GM21367 (cell line): ENCODE data around the gene NAA38.
"Not testable (repeated sequence)": the region's sequence is repeated elsewhere in the genome, so short reads cannot be mapped to it uniquely, and the experiment has no call there.

Experiments
- ATAC-seq: cut with Tn5 transposase; IDR thresholded peaks from one replicate; pipeline ENCODE4 v1.9.1; 2021; ENCODE audit not compliant: unreplicated experiment

NAA38 gene

DNA sequence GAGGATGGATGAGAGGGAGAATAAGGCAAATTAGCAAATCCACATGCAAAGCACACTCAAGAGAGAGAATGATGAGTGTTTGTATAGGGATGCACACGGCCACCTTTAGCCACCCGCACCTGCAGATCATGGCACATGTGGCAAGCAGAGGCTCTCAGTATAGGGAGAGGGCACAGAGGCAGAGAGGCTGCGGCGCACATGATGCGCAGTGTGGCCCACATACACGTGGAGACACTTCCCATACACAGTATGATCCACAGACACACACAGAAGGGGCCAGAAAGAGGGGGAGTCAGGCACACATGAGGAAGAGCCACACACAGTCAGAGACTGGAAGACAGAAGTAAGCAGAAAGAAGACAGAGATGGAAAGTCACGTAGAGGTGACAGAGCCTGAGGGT lies 24.7 kb upstream of the NAA38 start:
- ATAC-seq: no peak

DNA sequence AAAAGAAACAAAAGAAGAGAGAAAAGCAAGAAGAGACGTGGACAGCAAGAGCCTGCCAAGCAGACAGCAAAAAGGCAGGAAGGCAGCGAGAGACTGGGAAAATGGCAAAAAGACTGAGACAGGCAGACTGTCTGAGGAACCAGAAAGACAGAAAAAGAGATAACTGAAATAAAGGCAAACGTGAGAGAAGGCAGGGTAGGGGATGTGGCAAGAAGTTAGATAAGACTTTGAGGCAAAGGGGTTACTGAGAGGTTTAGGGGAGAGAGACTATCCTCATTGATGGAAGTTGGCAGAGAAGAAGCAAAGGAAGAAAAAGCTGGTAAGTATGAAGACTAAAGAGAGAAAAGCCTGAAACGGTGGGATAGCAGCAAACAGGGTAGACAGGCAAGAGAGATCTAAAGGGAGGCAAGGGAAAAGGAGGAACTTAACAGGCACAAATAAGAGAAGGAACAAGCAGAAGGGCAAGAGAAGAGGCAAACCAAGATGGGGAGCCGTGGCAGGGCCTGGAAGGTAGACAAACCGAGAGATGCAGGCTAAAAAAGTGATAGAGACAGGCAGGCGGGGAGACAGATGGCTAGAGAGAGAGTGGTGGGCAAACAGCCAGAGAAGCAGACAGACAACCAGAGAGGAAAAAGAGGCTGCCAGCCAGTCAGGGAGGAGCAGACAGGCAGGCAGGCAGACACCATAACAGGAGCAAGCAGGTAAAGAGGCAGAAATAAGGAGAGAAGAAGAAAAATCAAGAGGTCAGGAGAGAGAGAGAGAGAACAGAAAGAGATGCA lies 24.1 kb upstream of the NAA38 start:
- no peak for ATAC-seq

DNA sequence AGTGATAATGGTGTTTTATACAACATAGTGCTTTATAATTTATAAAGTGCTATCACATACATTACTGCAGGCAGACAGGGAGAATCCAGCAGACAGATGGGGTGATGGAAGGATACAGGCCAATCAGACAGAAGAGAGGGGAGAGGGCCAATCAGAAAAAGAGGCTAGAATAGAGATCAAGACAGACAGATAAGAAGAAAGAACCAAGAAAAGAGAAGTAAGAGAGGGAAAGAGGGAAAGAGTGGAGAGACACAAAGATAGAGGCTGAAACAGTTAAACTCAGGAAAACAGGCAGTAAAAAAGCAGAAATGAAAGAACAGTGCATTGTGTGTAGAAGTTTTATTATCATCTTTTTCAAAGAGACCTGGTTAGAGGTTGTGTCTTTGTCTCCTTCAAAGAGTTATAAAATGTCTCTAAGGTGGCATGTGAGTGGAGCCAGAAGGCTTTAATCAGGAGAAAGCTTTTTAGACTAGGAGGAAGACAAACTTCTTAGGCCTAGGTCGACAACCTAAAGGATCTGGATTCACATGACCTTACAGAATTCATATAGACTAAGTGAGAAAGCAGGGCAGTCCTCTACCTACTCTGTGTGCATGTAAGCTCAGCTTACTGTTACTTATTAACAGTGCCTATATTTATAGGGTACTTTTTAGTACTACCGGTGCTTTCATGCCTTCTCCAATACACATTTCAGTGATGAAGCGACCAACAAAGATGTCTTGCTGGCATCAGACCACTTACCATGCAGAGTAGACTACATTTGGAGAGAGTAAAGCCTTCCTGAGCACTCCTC lies 22.9 kb upstream of the NAA38 start:
- ATAC-seq: no peak

DNA sequence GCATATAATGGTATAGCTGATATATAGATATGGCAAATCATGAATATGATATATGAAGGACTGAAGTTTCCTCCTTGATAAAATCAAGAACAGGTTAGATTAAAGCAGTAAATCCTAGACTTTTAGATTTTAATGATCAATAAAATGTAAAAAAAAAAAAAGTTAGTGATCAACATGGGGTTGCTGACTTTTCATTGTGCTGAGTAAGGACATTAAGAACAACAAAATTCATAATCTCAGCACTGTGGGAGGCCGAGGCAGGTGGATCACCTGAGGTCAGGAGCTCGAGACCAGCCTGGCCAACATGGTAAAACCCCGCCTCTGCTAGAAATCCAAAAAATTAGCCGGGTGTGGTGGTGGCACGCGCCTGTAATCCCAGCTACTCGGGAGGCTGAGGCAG lies 20.9 kb upstream of the NAA38 start:
- no peak for ATAC-seq

DNA sequence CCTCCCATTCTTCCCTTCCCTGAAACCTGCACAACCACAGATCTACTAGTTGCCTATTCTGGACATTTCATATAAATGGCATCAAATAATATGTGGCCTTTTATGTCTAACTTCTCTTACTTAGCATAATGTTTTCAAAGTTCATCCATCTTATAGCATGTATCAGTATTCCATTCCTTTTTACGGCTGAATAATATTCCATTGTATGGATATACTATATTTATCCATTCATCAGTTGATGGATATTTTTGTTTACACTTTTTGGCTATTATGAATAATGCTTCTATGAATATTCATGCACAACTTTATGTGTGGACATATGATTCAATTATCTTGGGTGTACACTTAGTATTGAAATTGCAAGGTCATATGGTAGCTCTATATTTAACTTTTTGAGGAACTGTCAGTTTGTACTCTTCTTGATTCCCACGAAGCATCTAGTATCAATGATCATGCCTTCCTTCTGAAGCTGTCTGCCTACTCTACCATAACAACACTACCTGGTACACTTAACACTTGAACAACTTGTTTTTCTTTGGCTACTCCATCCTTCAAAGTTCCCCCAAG lies 18.5 kb upstream of the NAA38 start:
- no peak for ATAC-seq

DNA sequence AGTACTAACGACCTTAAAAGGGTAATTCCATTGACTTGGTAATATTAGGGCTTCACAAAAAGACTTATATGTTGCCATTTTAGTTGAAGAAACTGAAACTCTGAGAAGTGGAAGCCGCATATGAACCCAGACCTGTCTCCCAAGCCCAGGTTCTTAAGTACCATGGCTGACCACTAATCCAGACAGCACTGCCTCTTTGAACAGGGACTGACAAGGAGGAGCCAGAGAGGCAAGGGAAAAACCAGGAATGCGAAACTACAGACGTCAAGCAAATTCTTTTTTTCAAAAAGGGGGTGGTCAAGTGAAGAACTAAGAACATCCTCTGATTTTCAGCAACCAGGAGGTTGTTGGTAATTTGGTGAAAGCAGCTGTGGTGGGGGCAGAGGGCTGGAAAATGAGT lies 15.7 kb upstream of the NAA38 start:
- ATAC-seq: no peak

DNA sequence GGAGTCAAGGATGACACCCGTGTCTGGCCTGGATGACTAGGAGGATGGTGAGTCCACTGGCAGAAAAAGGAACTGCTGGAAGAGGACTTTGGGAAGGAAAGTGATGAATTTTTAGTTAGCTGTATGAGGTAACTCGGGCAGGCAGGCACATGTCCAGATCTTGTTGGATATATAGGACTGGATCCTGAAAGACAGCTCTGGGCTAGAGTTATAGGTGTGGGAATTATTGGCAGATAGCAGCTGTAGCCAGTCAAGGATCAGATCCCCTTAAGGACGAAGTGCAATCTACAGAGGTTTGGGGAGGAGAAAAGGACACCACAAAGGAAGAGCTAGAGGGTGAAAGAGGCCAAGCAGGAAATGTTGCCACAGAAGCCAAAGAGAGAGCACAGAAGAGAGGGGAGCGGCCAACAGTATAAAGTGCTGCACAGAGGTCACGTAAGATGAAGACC lies 10.5 kb upstream of the NAA38 start:
- no peak for ATAC-seq

DNA sequence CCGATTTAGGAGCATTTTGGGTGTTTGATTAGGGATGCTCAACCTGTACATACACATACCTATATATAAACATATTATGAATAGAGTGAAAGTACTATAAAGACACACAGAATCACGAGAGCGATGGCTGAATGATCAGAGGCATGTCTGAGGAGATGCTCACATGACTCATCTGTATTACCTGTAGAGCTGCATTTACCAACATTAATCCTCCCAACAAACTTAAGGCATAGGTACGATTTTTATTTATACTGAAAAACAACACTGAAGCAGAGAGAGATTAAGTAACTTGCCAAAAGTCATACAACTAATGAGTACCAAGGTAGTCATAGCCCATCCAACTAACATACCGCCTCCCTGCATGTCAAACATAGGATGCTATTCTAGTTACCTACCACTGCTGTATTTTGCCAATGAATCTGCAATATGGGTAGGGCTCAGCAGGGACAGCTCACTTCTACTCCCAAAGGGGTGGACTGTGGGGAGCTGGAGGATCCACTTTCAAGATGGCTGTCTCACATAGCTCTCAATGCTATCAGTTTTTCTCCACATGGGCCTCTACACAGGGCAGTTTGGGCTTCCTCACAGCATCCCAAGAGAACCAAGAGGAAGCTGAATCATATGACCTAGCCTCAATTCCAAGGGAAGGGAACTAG lies 7.8 kb upstream of the NAA38 start:
- ATAC-seq: no peak

DNA sequence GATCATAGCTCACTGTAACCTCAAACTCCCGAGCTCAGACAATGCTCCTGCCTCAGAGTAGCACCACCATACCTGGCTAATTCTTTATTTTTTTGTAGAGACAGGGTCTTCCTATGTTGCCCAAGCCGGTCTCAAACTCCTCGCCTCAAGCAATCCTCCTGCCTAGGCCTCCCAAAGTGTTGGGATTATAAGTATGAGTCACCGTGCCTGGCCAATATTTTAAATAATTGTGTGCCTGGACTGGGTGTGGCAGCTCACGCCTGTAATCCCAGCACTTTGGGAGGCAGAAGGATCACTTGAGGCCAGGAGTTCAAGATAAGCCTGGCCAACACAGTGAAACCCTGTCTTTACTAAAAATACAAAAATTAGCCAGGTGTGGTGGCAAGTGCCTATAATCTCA lies 7.0 kb upstream of the NAA38 start:
- ATAC-seq: not testable (repeated sequence)

DNA sequence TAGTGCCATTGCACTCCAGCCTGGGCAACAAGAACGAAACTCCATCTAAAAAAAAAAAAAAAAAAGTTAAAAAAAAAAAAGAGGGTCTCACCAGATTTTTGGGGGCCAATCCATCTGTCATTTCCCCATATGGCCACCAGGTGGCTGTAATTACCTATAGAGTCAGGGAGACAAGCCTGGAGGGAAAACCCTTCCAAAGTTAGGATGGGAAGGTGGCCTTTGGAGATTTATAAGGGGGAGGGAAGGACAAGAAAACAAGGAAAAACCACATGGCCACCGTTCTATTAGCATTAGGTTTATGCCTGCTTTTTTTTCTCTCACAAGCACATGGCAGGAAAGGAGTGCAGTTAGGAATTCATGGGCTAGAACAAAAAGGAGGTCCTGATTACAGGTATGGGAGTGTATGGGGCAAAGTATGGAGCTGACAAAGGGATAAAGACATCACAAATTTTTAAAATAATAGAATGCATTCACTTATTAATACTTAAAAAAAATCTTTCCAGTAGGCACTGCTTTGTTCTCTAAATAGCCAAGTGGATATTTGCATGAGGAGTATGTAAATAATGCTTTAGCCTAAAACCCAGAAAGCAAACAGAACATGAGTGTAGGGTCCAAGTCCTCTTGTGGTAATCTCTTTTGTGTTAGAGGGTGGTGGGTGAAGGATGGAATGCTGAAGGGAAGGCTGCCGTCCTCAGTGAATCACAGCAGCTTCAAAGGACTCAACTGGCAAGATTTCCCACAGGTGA lies 5.5 kb upstream of the NAA38 start:
- ATAC-seq: no peak

DNA sequence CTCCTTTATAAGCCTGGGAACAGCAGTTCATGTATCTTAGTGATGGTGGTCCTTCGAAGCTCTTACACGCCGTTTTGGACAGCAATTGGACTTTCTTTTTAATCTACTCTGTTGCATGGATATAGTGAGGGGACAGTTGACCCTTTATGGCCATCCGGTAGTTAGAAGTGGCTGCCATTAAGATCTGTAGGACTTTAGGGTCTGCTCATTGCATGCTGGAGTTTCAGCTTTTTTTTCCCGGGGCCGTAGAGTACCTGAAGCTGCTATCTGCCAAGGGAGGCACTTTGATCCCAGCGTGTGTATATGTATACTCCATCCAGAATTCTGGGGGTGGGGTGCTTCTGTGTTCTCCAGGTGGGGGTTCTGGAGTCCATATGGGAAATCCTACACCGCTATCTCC lies 1.7 kb upstream of the NAA38 start:
- ATAC-seq: no peak

DNA sequence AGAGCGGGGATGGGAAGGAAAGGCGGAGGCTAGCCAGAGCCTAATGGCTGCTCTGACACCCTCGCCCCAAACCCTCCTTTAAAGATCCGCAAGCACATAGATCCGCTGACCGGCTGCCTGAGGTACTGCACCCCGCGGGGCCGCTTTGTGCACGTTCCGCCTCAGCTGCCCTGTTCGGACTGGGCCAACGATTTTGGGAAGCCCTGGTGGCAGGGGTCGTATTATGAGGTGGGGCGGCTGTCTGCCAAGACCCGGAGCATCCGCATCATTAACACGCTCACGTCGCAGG lies 1.1 kb upstream of the NAA38 start:
- no peak for ATAC-seq

DNA sequence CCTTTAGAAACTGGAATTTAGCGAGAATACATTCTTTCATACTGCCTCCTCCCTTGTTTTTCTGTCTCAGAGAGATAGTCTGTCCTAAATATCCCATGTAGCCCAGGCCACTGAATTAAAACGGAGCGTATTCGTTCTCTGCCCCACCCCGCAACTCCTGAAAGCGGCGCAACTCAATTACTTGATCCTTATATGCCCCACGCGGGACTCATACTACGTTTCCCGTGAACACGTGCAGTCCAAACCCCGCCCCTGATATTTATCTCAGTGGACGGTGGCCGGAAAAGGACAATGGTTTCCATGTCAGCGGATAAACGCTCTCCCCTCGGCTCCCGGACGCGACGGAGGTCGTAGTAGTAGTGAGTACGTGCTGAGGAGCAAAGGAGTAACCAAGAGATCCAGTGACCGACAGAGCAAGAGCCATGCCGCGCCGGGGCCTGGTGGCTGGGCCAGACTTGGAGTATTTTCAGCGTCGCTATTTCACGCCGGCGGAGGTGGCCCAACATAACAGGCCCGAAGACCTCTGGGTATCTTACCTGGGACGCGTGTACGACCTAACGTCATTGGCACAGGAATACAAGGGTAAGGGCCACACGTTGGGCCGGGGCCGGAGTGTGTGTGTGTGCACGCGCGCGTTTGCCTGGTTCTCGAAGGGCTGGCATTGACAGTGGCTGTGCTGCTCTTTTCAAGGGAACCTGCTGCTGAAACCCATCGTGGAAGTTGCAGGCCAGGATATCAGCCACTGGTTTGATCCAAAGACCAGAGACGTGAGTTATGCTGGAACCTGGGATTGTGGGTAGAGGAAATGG lies 558 bp upstream of the NAA38 start, which contains the start of gene CYB5D1:
Gene CYB5D1 (plus strand): TSS at position 291 of the 809 bp plus-strand sequence. CDS start 132 bp downstream, at position 423.
- peak; percentile 34 for ATAC-seq

DNA sequence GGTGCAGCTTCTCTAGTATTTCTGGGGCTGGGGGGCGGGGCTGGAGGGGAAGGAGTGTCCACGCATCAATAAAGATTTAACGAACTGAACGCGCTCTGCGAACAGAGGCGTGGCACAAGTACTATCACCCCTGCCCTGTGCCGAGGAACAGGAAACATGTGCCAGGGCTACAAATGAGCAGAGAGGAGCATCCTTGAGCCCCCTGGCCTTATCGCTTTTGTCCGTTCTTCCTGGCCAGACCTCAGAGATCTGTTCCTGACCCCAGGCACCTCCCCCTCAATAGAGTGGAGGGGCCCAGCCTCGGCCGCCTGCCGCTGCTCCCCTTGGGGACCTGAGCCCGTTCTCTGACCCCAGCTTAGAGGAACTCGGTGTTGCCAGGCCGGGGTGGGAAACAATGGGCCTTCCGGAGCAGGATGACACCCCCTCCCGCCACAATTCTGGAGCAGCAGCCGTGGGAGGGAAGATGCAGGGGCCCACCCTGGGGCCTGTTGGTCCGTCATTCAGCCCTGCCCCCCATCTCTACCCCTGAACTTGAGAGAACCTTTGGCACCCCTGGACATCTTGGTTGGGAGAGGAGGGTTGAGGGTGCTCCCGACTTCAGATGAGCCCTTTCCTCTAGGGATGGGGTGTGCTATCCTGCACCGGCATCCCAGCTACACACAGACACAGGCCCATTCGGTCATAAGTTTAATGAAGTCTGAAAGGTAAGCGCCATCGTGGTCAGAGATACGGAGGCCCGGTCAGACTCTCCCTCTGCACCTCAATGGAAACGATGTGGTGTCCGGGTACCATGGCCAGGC lies 1.1 kb downstream of the NAA38 start:
- no peak for ATAC-seq

DNA sequence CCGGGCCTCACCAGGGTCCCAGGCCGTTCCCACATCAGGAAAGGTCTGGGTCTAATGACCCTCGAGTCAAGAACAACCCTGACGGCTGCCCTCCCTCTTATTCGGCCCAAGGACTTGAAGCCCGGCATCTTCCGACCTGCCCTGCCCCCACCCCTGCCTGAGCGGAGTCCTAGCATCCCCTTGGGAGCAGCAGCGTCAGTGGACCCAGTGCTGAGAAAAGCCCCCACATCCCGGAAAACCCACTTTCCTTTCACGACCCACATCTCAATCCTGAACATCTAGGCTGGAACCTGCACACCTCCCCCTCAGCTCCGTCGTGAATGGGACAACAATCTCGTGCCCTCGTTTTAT lies 1.7 kb downstream of the NAA38 start:
- ATAC-seq: no peak

DNA sequence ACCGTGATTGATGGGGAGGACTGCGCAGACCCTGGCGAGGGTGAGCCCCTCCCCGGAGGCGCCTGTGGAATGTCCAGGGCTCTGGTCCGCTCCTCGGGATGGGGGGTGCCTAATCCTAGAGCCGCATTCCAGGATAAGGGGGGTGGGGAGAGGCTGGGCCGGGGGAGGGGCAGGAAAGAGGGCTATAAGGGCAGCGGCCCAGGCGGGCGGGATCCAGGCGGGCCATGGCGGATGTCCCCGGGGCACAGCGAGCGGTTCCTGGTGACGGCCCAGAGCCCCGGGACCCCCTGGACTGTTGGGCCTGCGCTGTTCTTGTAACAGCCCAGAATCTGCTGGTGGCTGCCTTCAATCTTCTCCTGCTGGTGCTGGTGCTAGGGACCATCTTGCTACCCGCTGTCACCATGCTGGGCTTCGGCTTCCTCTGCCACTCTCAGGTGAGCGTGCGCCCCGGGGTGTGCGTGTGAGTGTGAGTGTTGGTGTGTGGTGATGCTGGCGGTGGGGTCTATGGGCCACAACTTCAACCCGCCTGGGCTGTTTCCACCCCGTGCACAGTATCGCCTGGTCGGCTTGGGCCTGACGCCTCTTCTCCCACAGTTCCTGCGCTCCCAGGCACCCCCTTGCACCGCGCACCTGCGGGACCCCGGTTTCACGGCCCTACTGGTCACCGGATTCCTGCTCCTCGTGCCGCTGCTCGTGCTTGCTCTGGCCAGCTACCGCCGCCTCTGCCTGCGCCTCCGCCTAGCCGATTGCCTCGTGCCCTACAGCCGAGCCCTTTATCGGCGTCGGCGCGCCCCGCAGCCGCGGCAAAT lies 2.3 kb downstream of the NAA38 start, which contains the start of gene TMEM88:
Gene TMEM88 (plus strand): TSS at position 216 of the 809 bp plus-strand sequence. CDS start 9 bp downstream, at position 225.
- no peak for ATAC-seq

DNA sequence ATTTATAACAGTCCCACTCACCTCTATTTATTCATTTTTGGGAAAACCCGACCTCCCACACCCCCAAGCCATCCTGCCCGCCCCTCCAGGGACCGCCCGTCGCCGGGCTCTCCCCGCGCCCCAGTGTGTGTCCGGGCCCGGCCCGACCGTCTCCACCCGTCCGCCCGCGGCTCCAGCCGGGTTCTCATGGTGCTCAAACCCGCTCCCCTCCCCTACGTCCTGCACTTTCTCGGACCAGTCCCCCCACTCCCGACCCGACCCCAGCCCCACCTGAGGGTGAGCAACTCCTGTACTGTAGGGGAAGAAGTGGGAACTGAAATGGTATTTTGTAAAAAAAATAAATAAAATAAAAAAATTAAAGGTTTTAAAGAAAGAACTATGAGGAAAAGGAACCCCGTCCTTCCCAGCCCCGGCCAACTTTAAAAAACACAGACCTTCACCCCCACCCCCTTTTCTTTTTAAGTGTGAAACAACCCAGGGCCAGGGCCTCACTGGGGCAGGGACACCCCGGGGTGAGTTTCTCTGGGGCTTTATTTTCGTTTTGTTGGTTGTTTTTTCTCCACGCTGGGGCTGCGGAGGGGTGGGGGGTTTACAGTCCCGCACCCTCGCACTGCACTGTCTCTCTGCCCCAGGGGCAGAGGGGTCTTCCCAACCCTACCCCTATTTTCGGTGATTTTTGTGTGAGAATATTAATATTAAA lies 3.1 kb downstream of the NAA38 start:
- ATAC-seq: no peak

DNA sequence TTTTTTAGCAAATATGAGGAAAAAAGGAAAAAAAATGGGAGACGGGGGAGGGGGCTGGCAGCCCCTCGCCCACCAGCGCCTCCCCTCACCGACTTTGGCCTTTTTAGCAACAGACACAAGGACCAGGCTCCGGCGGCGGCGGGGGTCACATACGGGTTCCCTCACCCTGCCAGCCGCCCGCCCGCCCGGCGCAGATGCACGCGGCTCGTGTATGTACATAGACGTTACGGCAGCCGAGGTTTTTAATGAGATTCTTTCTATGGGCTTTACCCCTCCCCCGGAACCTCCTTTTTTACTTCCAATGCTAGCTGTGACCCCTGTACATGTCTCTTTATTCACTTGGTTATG lies 3.7 kb downstream of the NAA38 start:
- ATAC-seq: no peak
